Activated CD4-positive, alpha-beta T cell treated with anti-CD3 and anti-CD28 coated beads for 1 hour (primary cell): ENCODE measurements around the gene ATP6V1E1.
"Not testable (repeated sequence)": the region's sequence is repeated elsewhere in the genome, so short reads cannot be mapped to it uniquely, and the experiment has no call there.

ENCODE experiments used
- DNase-seq: peaks from one replicate; pipeline ENCODE4 v3.0.0-alpha.2; 2020

Gene ATP6V1E1

DNA sequence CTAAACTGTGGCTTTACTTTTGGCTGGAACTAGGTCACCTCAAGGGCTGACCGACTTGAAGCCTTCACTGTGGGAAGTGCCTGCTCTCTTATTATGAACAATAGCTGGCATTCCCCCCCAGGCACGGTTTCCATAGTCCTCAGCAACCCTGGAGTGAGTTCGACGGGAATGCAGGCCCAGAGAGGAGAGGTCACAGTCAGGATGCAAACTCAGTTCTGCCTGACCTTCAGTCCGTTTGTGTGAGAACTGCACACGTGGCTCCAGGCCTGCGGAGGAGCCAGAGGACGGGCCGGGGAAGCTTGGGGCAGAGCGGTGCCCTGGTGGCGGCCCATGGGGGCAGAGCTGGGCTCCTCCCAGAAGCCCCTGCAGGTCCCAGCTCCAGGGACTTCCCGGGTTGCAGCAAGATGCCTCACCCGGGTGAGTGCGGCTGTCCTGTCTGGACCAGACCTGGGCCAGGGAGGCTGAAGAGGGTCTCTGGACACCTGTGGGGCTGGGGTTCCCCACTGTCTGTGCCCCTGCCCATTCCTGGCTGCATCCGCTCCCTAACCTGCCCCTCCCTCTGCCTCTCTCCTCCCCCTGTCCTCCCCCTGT lies 48.0 kb downstream of the ATP6V1E1 start:
- no peak for DNase-seq

GRCh38 chr22:17579535-17579981 lies 49.0 kb downstream of the ATP6V1E1 start:
- DNase-seq: no peak

GRCh38 chr22:17578136-17578754 lies 50.3 kb downstream of the ATP6V1E1 start:
- no peak for DNase-seq

DNA sequence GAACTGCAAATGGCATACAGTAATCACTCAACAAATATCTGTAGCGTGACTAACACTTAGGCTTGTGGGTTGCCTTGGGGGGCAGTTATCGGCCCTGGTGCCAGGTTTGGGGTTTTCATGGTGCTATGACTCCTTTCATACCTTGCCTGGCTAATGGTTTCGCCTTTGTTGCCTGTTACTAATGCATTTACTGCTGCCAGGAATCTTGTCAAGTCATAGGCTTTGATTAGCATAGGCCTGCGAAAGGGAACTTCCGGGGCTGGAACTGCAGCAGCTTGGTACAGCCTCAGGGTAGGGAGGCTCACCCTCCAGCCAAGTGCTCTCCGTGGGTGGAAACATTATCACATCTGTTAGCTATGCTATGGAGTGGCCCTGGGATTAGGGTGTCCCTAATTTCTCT lies 52.1 kb downstream of the ATP6V1E1 start:
- no peak for DNase-seq

- DNase-seq: no peak
Observed at GRCh38 chr22:17575681-17576080, 52.9 kb downstream of the ATP6V1E1 start.

DNA sequence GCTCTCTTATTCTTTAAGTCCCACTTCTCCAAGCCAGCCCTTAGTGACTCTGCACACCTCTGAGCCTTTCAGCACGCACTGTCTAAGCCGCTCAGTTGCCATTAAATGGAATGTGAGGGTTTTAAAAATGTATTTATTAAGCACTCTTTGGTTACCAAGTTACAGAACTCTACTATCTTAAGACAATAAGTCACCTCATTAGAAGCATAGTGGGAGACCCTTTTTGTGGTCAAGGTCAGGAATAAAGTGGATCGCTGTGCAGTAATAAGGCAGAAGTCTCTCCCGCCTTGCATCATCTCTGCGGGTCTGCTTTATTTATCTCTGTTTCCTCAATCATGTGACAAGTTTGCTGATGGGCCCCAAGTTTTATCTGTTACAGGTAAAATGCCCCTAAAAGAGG lies 53.4 kb downstream of the ATP6V1E1 start:
- DNase-seq: no peak

DNA sequence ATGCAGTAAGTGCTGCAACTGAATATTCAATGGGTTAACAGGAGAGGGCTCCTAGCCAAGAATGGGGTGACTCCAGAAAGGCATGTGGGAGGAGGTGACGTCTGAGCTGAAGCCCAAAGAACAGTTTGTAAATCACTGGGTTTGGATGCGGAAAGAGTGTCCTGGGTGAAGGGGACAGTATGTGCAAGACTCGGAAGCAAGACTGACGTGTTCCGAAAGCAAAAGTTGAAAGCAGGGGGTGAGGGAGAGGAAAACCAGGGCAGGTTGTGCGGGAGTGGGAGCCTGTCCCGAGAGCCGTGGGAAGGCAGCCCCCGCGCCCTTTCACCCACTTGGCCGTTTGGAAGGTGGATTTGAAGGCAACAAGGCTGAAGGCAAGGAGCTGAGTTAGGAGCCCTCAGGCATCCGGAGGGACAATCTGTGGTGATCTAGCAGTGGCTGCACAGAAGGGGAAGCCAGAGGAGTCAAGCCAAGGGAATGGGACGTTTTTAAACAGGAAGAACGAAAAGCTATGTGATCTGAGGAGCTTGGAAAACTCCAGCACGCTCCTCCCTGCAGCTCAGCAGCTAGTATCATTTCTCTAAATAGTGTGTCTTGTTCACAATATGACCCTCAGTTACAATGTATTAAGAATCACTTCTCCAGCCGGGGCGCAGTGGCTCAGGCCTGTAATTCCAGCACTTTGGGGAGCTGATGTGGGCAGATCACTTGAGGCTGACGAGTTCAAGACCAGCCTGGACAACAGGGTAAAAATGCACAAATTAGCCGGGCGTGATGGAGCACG lies 57.5 kb downstream of the ATP6V1E1 start:
- no peak for DNase-seq

DNA sequence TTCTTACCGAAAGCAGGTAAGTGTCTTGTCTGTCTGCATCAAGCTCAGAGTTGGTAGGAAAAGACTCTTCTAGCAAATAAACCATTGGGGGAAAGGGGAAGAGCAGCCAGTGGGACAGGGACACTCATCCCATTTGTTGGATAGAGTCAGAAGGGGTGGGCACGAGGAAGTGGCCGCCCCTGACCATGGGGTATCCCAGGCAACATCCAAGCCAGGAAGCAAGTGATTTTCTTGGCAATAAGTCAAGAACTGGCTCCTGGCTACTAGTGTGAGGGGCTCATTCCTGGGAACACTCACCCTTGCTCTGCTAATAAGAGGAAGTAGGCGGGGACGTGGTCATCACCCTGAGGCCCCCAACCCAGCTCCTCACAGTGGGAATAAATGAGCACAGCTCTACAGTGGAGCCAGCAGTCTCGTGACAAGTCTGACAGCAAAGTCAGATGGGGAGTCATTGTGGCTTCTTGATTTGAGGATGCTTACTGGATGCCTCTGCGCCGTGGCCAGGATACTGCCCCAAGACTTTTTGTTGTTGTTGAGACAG lies 58.5 kb downstream of the ATP6V1E1 start:
- DNase-seq: no peak

DNA sequence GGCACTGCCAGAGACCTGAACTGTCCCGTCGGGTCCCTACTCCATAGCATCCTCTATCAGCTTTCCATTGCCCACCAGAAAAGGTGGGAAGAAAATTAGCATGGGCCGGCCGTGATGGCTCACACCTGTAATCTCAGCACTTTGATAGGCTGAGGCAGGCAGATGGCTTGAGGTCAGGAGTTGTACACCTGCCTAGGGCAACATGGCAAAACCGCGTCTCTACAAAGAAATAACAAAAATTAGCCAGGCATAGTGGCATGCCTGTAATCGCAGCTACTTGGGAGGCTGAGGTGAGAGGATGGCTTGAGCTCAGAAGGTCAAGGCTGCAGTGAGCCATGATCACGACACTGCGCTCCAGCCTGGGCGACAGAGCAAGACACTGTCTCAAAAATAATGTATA lies 61.8 kb downstream of the ATP6V1E1 start:
- no peak for DNase-seq

GRCh38 chr22:17566016-17566687 lies 62.4 kb downstream of the ATP6V1E1 start:
- DNase-seq: not testable (repeated sequence)

- no peak for DNase-seq
Observed at GRCh38 chr22:17563936-17564391, 64.6 kb downstream of the ATP6V1E1 start.

GRCh38 chr22:17562906-17563870 lies 65.4 kb downstream of the ATP6V1E1 start, which contains the start of gene SLC25A18:
Gene SLC25A18 (plus strand): TSS chr22:17563498. CDS start chr22:17579945, 16,447 bp downstream.
- no peak for DNase-seq

- DNase-seq: no peak
Observed at GRCh38 chr22:17559188-17559587, 69.4 kb downstream of the ATP6V1E1 start.

DNA sequence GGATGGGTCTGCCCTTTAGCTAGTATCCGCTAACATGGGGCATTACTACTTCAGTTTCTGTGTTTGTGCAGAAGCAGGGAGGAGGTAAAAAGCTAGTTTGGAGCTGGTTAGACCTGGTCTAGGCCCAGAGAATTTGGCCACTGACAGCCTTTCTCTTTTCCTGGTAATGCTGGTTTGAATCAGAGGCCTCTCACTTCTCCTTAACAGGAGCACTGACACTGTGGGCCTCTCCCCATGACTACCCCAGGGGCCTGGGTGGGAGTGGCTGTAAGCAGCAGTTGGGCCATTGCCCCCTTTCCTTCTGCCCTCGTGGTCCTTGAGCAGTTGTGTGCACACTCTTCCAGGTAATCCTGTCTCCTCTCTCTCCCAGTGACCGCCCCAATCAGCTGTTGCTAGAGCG lies 73.7 kb downstream of the ATP6V1E1 start:
- DNase-seq: no peak

GRCh38 chr22:17552737-17553136 lies 75.8 kb downstream of the ATP6V1E1 start:
- DNase-seq: no peak

DNA sequence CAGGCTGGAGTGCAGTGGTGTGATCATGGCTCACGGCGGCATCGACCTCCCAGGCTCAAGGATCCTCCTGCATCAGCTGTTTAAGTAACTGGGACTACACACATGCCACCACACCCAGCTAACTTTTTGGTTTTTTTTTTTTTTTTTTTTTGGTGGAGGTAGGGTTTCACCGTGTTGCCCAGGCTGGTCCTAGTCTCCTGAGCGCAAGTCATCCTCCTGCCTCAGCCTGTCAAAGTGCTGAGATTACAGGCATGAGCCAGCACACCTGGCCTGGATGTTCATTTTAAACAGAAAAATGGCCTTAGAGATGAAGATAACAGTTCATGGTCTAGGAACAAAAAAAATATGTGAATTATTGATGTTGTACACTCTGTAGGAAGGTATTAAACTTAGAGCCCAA lies 78.9 kb downstream of the ATP6V1E1 start:
- no peak for DNase-seq

GRCh38 chr22:17549183-17549582 lies 79.4 kb downstream of the ATP6V1E1 start:
- DNase-seq: no peak

- DNase-seq: no peak
Observed at GRCh38 chr22:17548756-17549035, 79.9 kb downstream of the ATP6V1E1 start.

DNA sequence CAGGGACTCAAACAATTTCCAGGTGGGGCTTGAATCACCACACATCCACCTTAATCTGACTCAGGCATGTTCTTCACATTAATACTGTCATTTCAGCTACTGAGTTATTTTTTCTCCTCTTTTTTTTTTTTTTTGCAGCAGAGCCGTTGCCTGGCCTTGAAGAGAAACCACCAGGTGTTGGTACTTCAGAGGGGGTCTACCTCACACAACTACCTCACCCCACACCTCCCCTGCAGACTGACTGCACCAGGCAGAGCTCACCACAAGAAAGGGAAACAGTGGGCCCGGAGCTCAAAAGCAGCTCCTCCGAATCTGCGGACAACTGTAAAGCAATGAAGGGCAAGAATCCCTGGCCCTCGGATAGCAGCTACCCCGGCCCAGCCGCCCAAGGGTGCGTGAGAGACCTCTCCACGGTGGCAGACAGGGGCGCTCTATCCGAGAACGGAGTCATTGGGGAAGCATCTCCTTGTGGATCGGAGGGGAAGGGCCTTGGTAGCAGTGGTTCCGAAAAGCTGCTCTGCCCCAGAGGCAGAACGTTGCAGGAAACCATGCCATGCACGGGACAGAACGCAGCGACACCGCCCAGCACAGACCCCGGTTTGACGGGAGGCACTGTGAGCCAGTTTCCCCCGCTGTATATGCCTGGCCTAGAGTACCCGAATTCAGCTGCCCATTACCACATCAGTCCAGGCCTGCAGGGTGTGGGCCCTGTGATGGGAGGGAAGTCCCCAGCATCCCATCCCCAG lies 80.4 kb downstream of the ATP6V1E1 start:
- no peak for DNase-seq

DNA sequence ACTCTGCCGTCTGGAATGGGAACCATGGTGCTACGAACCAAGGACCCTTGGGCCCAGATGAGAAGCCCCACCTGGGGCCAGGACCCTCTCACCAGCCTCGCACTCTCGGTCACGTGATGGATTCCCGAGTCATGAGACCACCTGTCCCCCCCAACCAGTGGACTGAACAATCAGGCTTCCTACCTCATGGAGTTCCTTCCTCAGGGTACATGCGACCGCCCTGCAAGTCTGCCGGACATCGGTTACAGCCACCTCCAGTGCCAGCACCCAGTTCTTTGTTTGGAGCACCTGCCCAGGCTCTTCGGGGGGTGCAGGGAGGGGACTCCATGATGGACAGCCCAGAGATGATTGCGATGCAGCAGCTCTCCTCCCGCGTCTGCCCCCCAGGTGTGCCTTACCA lies 86.1 kb downstream of the ATP6V1E1 start:
- DNase-seq: no peak
